Pons (tissue), 1 donor: ENCODE results near the gene CRISPLD2.

Source experiments
- DNase-seq: peaks from one replicate; pipeline ENCODE4 v3.0.0-alpha.2; 2016; ENCODE audit warnings: low spot score

CRISPLD2 gene

GRCh38 chr16:84957792-84958191 is 138.0 kb downstream of the CRISPLD2 start:
- DNase-seq = no peak
